ENCODE measurements around the gene C10orf95. TPM values are rescaled to one million over a fixed set of nuclear protein-coding genes. Genes with fewer than 3 reads are reported as not detected.

The C10orf95 gene
- total and polyA plus RNA-seq, 2 of the 13 experiments (the other 11 are each of a cell fraction or from before 2014, with no cell fraction given) = 0.05 to 0.07 TPM

GRCh38 chr10:102422545-102423129 lies 28.7 kb downstream of the C10orf95 start (continued):
- peak; percentile 53; the same call in 1 of the 2 replicates for TF ChIP-seq PAXIP1 (CRISPR knock-in tag; conservative IDR thresholded peaks at IDR 0.05)
- 0 out of 2 replicates have a peak, but pooled peaks have one; percentile 44 for TF ChIP-seq ZBED4 (CRISPR knock-in tag; IDR thresholded peaks at IDR 0.05; ENCODE audit: borderline replicate concordance)
- no peak for TF ChIP-seq LCORL (IDR thresholded peaks at IDR 0.05)
- TF ChIP-seq LCORL (CRISPR knock-in tag; IDR thresholded peaks at IDR 0.05) = peak; percentile 85
- peak; percentile 74 for TF ChIP-seq RXRB (CRISPR knock-in tag; IDR thresholded peaks at IDR 0.05; ENCODE audit: borderline replicate concordance)
- peak; percentile 90; the same call in 1 of the 2 replicates for TF ChIP-seq MTA1 (CRISPR knock-in tag; IDR thresholded peaks at IDR 0.05; ENCODE audit: borderline replicate concordance)
- peak; percentile 98 for TF ChIP-seq ZNF687 (CRISPR knock-in tag; IDR thresholded peaks at IDR 0.05)
- TF ChIP-seq ZBTB44 (CRISPR knock-in tag; IDR thresholded peaks at IDR 0.05) = peak; percentile 68; the same call in 1 of the 2 replicates
- peak; percentile 42; the same call in 1 of the 2 replicates for TF ChIP-seq BCL6 (CRISPR knock-in tag; IDR thresholded peaks at IDR 0.05)
